HepG2 (cell line): Measurements from ENCODE around the gene CDHR5. TPM values are rescaled to one million over a fixed set of nuclear protein-coding genes. Genes with fewer than 3 reads are reported as not detected.
A peak's percentile ranks its signal among the peaks of the same experiment; 100 is the strongest.
"Not testable (repeated sequence)": the region's sequence is repeated elsewhere in the genome, so short reads cannot be mapped to it uniquely, and the experiment has no call there.

ENCODE experiments used
- ATAC-seq: fragments of 200-7000 bp; cut with Tn5 transposase; 3 replicates; pipeline ENCODE4 v1.9.1; 2020; ENCODE audit warnings: mild to moderate bottlenecking, moderate library complexity
- BruUV-seq: library from RNA; stranded (reverse); fragments of 400-500 nt; replicated peaks from 2 replicates; lab custom pipeline; 2021; lab: Mats Ljungman, UMichigan
- CTCF ChIA-PET: fragments of 300-600 bp; formaldehyde crosslinking; extraction: SDS; loops from one replicate; lab custom pipeline; 2021; ENCODE audit warnings: low total read pairs, inconsistent platforms, low intra/inter-chr PET ratio; lab: Yijun Ruan, JAX
- POLR2A ChIA-PET: fragments of 350-600 bp; sonication (Branson Sonifier 250); formaldehyde crosslinking; loops from one replicate; lab custom pipeline; 2020; ENCODE audit warnings: antibody characterized with exemption, inconsistent platforms; lab: Yijun Ruan, JAX
- DNase-seq: peaks from one replicate; pipeline ENCODE4 v3.0.0-alpha.2; 2015; ENCODE audit warnings: low spot score
- FAIRE-seq: peaks from 3 replicates; lab custom pipeline; 2011; peaks lifted over from hg19 to GRCh38; lab: Jason Lieb, UNC
- H2AFZ ChIP-seq: one replicate; pipeline ENCODE4 v1.6.1; 2011; ENCODE audit warnings: low read length, inconsistent platforms
- H3K27ac ChIP-seq: fragments of 300-600 bp; 3 replicates; pipeline ENCODE4 v1.8.0; 2011; ENCODE audit warnings: mixed run types, mild to moderate bottlenecking, mixed read lengths, low read length, inconsistent platforms; ENCODE audit not compliant: insufficient read depth; ENCODE audit errors: extremely low read length
- H3K27me3 ChIP-seq, 2 experiments: fragments of 200-600 bp in 1 of 2; 2 replicates in 1 of 2; 3 replicates in 1 of 2; pipeline versions ENCODE4 v1.6.0 to v1.8.0; 2011; ENCODE audit warnings: low read length in 2 of 2, mild to moderate bottlenecking in 2 of 2, moderate library complexity in 2 of 2, inconsistent platforms in 1 of 2; ENCODE audit not compliant: insufficient read depth in 2 of 2, control insufficient read depth in 1 of 2
- H3K36me3 ChIP-seq, 2 experiments: fragments of 200-600 bp in 1 of 2; replicated peaks in 1 of 2; 2 replicates in 1 of 2; 3 replicates in 1 of 2; pipeline versions ENCODE4 v1.5.1 to v1.8.0; 2011; ENCODE audit warnings: low read length in 2 of 2, inconsistent platforms in 1 of 2; ENCODE audit not compliant: insufficient read depth in 2 of 2, control insufficient read depth in 1 of 2
- H3K4me1 ChIP-seq: 2 replicates; pipeline ENCODE4 v1.5.1; 2012; ENCODE audit warnings: low read length, inconsistent platforms; ENCODE audit not compliant: insufficient read depth
- H3K4me2 ChIP-seq: 2 replicates; pipeline ENCODE4 v1.6.0; 2011; ENCODE audit warnings: low read depth, low read length, inconsistent platforms
- H3K4me3 ChIP-seq, 3 experiments: fragments of 200-600 bp in 1 of 3; sonication (generic), shearing (Covaris generic) in 1 of 3; replicated peaks in 1 of 3; 2 replicates each; pipeline ENCODE4 v1.5.1; 2011 to 2016; ENCODE audit warnings: low read length in 3 of 3, inconsistent platforms in 2 of 3, low read depth in 2 of 3, mild to moderate bottlenecking in 2 of 3, control low read depth in 1 of 3, mixed read lengths in 1 of 3; ENCODE audit not compliant: insufficient read depth in 1 of 3
- H3K79me2 ChIP-seq: one replicate; pipeline ENCODE4 v1.6.1; 2011; ENCODE audit warnings: low read length, inconsistent platforms; ENCODE audit not compliant: insufficient read depth
- H3K9ac ChIP-seq: 2 replicates; pipeline ENCODE4 v1.6.0; 2011; ENCODE audit warnings: mild to moderate bottlenecking, low read depth, low read length, inconsistent platforms; ENCODE audit not compliant: insufficient read depth
- H3K9me3 ChIP-seq: 2 replicates; pipeline ENCODE4 v1.5.1; 2012; ENCODE audit warnings: mild to moderate bottlenecking, low read length
- H4K20me1 ChIP-seq: 2 replicates; pipeline ENCODE4 v1.6.0; 2011; ENCODE audit warnings: inconsistent platforms, mild to moderate bottlenecking, low read length, moderate library complexity; ENCODE audit not compliant: insufficient read depth
- AGO2 ChIP-seq: fragments of 200-400 bp; formaldehyde crosslinking; optimal IDR thresholded peaks from 2 replicates; pipeline ENCODE3; 2017; ENCODE audit warnings: mild to moderate bottlenecking, low read depth, low read length, moderate library complexity
- CREB1 ChIP-seq, 2 experiments: fragments of 450-650 bp in 1 of 2; IDR thresholded peaks; 2 replicates each; pipeline ENCODE4 v1.6.1; 2016 to 2017; ENCODE audit warnings: control low read depth in 1 of 2, mild to moderate bottlenecking in 1 of 2, missing compliant biosample characterization in 1 of 2, missing genetic modification characterization in 1 of 2
- HDAC1 ChIP-seq: sonication (generic); formaldehyde crosslinking; IDR thresholded peaks from 2 replicates; pipeline ENCODE4 v1.5.1; 2020; ENCODE audit warnings: mild to moderate bottlenecking, missing genetic modification reagents
- NCOR1 ChIP-seq: fragments of 200-600 bp; sonication (generic); IDR thresholded peaks from 2 replicates; pipeline ENCODE4 v1.7.0; 2017; ENCODE audit warnings: antibody characterized with exemption, low read length, borderline replicate concordance
- NR2F2 ChIP-seq: IDR thresholded peaks from 2 replicates; pipeline ENCODE4 v1.6.1; 2012; ENCODE audit warnings: low read depth, inconsistent platforms, borderline replicate concordance
- RARA ChIP-seq: IDR thresholded peaks from 2 replicates; pipeline ENCODE4 v1.6.1; 2016; ENCODE audit warnings: missing genetic modification reagents, missing compliant biosample characterization
- RXRA ChIP-seq: sonication (generic); formaldehyde crosslinking; IDR thresholded peaks from 2 replicates; pipeline ENCODE4 v1.5.1; 2020; ENCODE audit warnings: missing genetic modification reagents
- RXRB ChIP-seq: IDR thresholded peaks from 2 replicates; pipeline ENCODE4 v1.6.1; 2016; ENCODE audit warnings: borderline replicate concordance, missing genetic modification reagents, missing compliant biosample characterization
- TBL1XR1 ChIP-seq: fragments of 150-350 bp; IDR thresholded peaks from 2 replicates; pipeline ENCODE4 v1.6.1; 2014; ENCODE audit warnings: borderline replicate concordance, low read length; ENCODE audit not compliant: partially characterized antibody
- ZBTB33 ChIP-seq: sonication (generic); formaldehyde crosslinking; IDR thresholded peaks from 2 replicates; pipeline ENCODE4 v1.4.0; 2020; ENCODE audit warnings: missing genetic modification reagents
- ZNF609 ChIP-seq: sonication (generic); formaldehyde crosslinking; IDR thresholded peaks from 2 replicates; pipeline ENCODE4 v1.4.0; 2020; ENCODE audit warnings: mild to moderate bottlenecking, missing genetic modification reagents, borderline replicate concordance
- ZNF687 ChIP-seq: sonication (generic); formaldehyde crosslinking; IDR thresholded peaks from 2 replicates; pipeline ENCODE4 v1.5.1; 2020; ENCODE audit warnings: mild to moderate bottlenecking, missing genetic modification reagents, moderate library complexity
- WGBS: methylation state at CpG from one replicate; pipeline ENCODE4 v1.1.6; 2017; ENCODE audit warnings: low lambda C conversion rate; 5-methylcytosine and 5-hydroxymethylcytosine counted together
- in situ Hi-C: cut with HindIII; loops from 2 replicates; pipeline ENCODE4 v1.10.0; 2017; ENCODE audit warnings: low pct_unique_long_range_greater_than_20kb; ENCODE audit not compliant: extremely low pct_ligation_motif_present
- intact Hi-C: fragments of 100-400 bp; cut with micrococcal nuclease; formaldehyde crosslinking; loops from one replicate; pipeline ENCODE4 v1.10.0; 2022; ENCODE audit not compliant: unreplicated experiment
- polyA plus RNA-seq, 8 experiments: library from polyadenylated mRNA; depleted of rRNA in 3 of 8; stranded (reverse) in 7 of 8; unstranded in 1 of 8; fragments of >200 nt; fragmentation: Illumina TruSeq in 4 of 8; extraction: Trizol in 4 of 8; gene quantifications; 2 replicates each; pipeline versions ENCODE4 v1.2.1 to v1.2.3, GENCODE V29; 2011 to 2016; ENCODE audit warnings: low read depth in 4 of 8, missing spikeins in 1 of 8, mixed read lengths in 1 of 8; ENCODE audit not compliant: insufficient read depth in 1 of 8
- total RNA-seq, 5 experiments: library from RNA; depleted of rRNA; stranded (reverse); fragments of >200 nt; fragmentation: Illumina TruSeq; extraction: Trizol; gene quantifications; 2 replicates each; pipeline ENCODE4 v1.2.3, GENCODE V29; 2016; ENCODE audit warnings: low read depth in 1 of 5

CDHR5 gene
- total and polyA plus RNA-seq, 2 of the 13 experiments (the other 11 are each of a cell fraction or from before 2014, with no cell fraction given): 0.46 to 0.71 TPM

- H3K4me3 ChIP-seq; H2AFZ ChIP-seq; POLR2A ChIA-PET; H3K27me3 ChIP-seq; H4K20me1 ChIP-seq; in situ Hi-C loops; H3K9me3 ChIP-seq; H3K9ac ChIP-seq; CTCF ChIA-PET; BruUV-seq; FAIRE-seq; intact Hi-C loops; H3K27ac ChIP-seq; H3K79me2 ChIP-seq; H3K4me2 ChIP-seq; ATAC-seq; DNase-seq; TF ChIP-seq CREB1 (IDR thresholded peaks at IDR 0.05): not testable (repeated sequence)
- WGBS: 78% methylated on average over 9 of the region's 14 CpGs
- Histone ChIP-seq H3K4me1 (peaks cover 12% of the 10 kb centered on the region; the same call in 1 of the 2 replicates), H3K36me3 (peaks cover 4 to 20% of the 10 kb centered on the region in 2 experiments)
- TF ChIP-seq RXRA (CRISPR knock-in tag) (peak; percentile 96), AGO2 (peak; percentile 54), NR2F2 (0 out of 2 replicates have a peak, but pooled peaks have one; percentile 43), ZBTB33 (CRISPR knock-in tag) (peak; percentile 89), RARA (CRISPR knock-in tag) (peak; percentile 97), NCOR1 (peak; percentile 86; the same call in 1 of the 2 replicates), HDAC1 (CRISPR knock-in tag) (peak; percentile 26; the same call in 1 of the 2 replicates), CREB1 (CRISPR knock-in tag; IDR thresholded peaks at IDR 0.05) (0 out of 2 replicates have a peak, but pooled peaks have one; percentile 22), ZNF609 (CRISPR knock-in tag) (peak; percentile 28; the same call in 1 of the 2 replicates), TBL1XR1 (peak; percentile 95), ZNF687 (CRISPR knock-in tag) (peak; percentile 47), RXRB (CRISPR knock-in tag) (peak; percentile 81)
Measured at GRCh38 chr11:647672-648158, 23.0 kb upstream of the CDHR5 start.
